GM23338 (cell line): Measurements from ENCODE around the gene GPRIN2.
"Not testable (repeated sequence)": the region's sequence is repeated elsewhere in the genome, so short reads cannot be mapped to it uniquely, and the experiment has no call there.

Source experiments
- CREB1 ChIP-seq: fragments of 250-450 bp; sonication (Bioruptor Pico); IDR thresholded peaks from 2 replicates; pipeline ENCODE4 v1.5.0; 2020; ENCODE audit warnings: low read depth, mild to moderate bottlenecking, moderate library complexity
- CTCF ChIP-seq, 2 experiments: fragments of 200-600 bp in 1 of 2; sonication (generic) in 1 of 2; conservative IDR thresholded peaks; 2 replicates each; pipeline versions ENCODE4 v1.5.1 to v1.6.1; 2016 to 2017; ENCODE audit warnings: antibody characterized with exemption in 2 of 2, low read depth in 2 of 2, mild to moderate bottlenecking in 2 of 2, moderate library complexity in 1 of 2
- EZH2 ChIP-seq: fragments of 200-600 bp; sonication (generic); IDR thresholded peaks from one replicate; pipeline ENCODE4 v1.8.0; 2017; ENCODE audit warnings: antibody characterized with exemption, mild to moderate bottlenecking, low read depth; ENCODE audit not compliant: unreplicated experiment
- EZH2phosphoT487 ChIP-seq: fragments of 200-600 bp; sonication (generic); IDR thresholded peaks from one replicate; pipeline ENCODE4 v1.8.1; 2018; ENCODE audit warnings: antibody characterized with exemption; ENCODE audit not compliant: unreplicated experiment
- NANOG ChIP-seq: IDR thresholded peaks from 2 replicates; pipeline ENCODE4 v1.6.1; 2016; ENCODE audit warnings: antibody characterized with exemption, borderline replicate concordance
- POLR2AphosphoS5 ChIP-seq: IDR thresholded peaks from 2 replicates; pipeline ENCODE4 v1.6.1; 2016; ENCODE audit warnings: antibody characterized with exemption, low read depth
- STAT1 ChIP-seq: IDR thresholded peaks from one replicate; pipeline ENCODE4 v1.6.1; 2016; ENCODE audit warnings: antibody characterized with exemption; ENCODE audit not compliant: unreplicated experiment
- ZNF114 ChIP-seq: fragments of 250-450 bp; sonication (Bioruptor Pico); IDR thresholded peaks from 2 replicates; pipeline ENCODE4 v1.5.0; 2020; ENCODE audit warnings: mild to moderate bottlenecking, moderate library complexity
- ZNF462 ChIP-seq: fragments of 250-450 bp; sonication (Bioruptor Pico); IDR thresholded peaks from 2 replicates; pipeline ENCODE4 v1.5.0; 2020; ENCODE audit warnings: mild to moderate bottlenecking, moderate library complexity
- TF ChIP-seq, protein P1 (sequence below): IDR thresholded peaks from one replicate; pipeline ENCODE4 v1.6.1; 2018; ENCODE audit warnings: antibody characterized with exemption; ENCODE audit not compliant: unreplicated experiment

DNA sequence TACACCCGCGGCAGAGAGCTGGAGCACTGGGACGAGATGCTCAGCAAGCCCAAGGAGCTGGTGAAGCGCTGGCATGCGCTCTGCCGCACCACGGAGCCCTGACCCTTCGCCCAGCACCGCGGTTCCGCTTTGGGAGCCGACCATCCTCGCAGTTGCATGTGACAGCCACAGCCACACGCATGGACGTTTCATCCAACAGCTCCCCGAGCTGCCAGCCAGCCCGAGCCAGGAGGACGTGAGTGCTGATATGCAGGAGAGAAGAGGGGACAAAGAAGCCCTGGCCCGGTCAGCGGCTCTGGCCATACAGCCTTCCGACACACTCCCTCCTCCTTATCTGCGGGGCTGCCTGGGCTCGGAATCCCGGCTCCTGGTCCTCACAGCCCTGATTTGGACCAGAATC is 31.1 kb upstream of the GPRIN2 start:
- not testable (repeated sequence) for TF ChIP-seq CTCF (conservative IDR thresholded peaks at IDR 0.05; ENCODE audit: low read depth in 2 of 2); POLR2AphosphoS5; EZH2phosphoT487; EZH2; ZNF114 (CRISPR knock-in tag); CREB1 (CRISPR knock-in tag); NANOG; ZNF462 (CRISPR knock-in tag); STAT1
- TF ChIP-seq, protein P1, sequence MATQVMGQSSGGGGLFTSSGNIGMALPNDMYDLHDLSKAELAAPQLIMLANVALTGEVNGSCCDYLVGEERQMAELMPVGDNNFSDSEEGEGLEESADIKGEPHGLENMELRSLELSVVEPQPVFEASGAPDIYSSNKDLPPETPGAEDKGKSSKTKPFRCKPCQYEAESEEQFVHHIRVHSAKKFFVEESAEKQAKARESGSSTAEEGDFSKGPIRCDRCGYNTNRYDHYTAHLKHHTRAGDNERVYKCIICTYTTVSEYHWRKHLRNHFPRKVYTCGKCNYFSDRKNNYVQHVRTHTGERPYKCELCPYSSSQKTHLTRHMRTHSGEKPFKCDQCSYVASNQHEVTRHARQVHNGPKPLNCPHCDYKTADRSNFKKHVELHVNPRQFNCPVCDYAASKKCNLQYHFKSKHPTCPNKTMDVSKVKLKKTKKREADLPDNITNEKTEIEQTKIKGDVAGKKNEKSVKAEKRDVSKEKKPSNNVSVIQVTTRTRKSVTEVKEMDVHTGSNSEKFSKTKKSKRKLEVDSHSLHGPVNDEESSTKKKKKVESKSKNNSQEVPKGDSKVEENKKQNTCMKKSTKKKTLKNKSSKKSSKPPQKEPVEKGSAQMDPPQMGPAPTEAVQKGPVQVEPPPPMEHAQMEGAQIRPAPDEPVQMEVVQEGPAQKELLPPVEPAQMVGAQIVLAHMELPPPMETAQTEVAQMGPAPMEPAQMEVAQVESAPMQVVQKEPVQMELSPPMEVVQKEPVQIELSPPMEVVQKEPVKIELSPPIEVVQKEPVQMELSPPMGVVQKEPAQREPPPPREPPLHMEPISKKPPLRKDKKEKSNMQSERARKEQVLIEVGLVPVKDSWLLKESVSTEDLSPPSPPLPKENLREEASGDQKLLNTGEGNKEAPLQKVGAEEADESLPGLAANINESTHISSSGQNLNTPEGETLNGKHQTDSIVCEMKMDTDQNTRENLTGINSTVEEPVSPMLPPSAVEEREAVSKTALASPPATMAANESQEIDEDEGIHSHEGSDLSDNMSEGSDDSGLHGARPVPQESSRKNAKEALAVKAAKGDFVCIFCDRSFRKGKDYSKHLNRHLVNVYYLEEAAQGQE = not testable (repeated sequence)
